K562 (cell line): ENCODE measurements around the gene CRHR2. TPM values are rescaled to one million over a fixed set of nuclear protein-coding genes. Genes with fewer than 3 reads are reported as not detected.
A peak's percentile ranks its signal among the peaks of the same experiment; 100 is the strongest.

ENCODE experiments used
- ATAC-seq: fragments of 200-7000 bp; cut with Tn5 transposase; 3 replicates; pipeline ENCODE4 v1.9.1; 2020; ENCODE audit warnings: moderate library complexity
- BruUV-seq: library from RNA; stranded (reverse); fragments of 400-500 nt; replicated peaks from 2 replicates; lab custom pipeline; 2021; lab: Mats Ljungman, UMichigan
- CTCF ChIA-PET: fragments of 300-600 bp; formaldehyde crosslinking; extraction: SDS; loops from one replicate; lab custom pipeline; 2021; ENCODE audit warnings: low intra/inter-chr PET ratio; lab: Yijun Ruan, JAX
- POLR2A ChIA-PET: fragments of 300-600, 350-650 bp; sonication (Branson Sonifier 250); formaldehyde crosslinking; extraction: SDS; loops from one replicate; lab custom pipeline; 2021; ENCODE audit warnings: antibody characterized with exemption, inconsistent platforms; lab: Yijun Ruan, JAX
- DNase-seq, 4 experiments: peaks; one replicate each; pipeline versions ENCODE4 v3.0.0 to v3.0.0-alpha.2; 2011 to 2018; ENCODE audit warnings: low spot score in 3 of 4, mixed read lengths in 3 of 4; ENCODE audit errors: extremely low read depth in 1 of 4
- FAIRE-seq: peaks from 2 replicates; lab custom pipeline; 2011; peaks lifted over from hg19 to GRCh38; lab: Jason Lieb, UNC
- H2AFZ ChIP-seq: 2 replicates; pipeline ENCODE4 v1.6.0; 2011; ENCODE audit warnings: low read depth, low read length, control low read depth, inconsistent platforms
- H3K27ac ChIP-seq: fragments of 200-600 bp; 3 replicates; pipeline ENCODE4 v1.8.0; 2011; ENCODE audit warnings: low read depth, mild to moderate bottlenecking, control low read depth, inconsistent platforms, low read length, moderate library complexity, mixed read lengths; ENCODE audit errors: extremely low read depth
- H3K27me3 ChIP-seq, 2 experiments: fragments of 300-600 bp in 1 of 2; 2 replicates in 1 of 2; 3 replicates in 1 of 2; pipeline versions ENCODE4 v1.6.0 to v1.8.0; 2011; ENCODE audit warnings: inconsistent platforms in 2 of 2, low read length in 2 of 2, mild to moderate bottlenecking in 1 of 2, mixed read lengths in 1 of 2, moderate library complexity in 1 of 2; ENCODE audit not compliant: control insufficient read depth in 2 of 2, insufficient read depth in 2 of 2
- H3K36me3 ChIP-seq: fragments of 300-600 bp; 3 replicates; pipeline ENCODE4 v1.8.0; 2011; ENCODE audit warnings: mild to moderate bottlenecking, low read length, inconsistent platforms; ENCODE audit not compliant: control insufficient read depth, insufficient read depth
- H3K4me1 ChIP-seq, 2 experiments: fragments of 200-600 bp in 1 of 2; replicated peaks in 1 of 2; 2 replicates in 1 of 2; 3 replicates in 1 of 2; pipeline versions ENCODE4 v1.5.1 to v1.8.0; 2011; ENCODE audit warnings: inconsistent platforms in 2 of 2, low read length in 2 of 2, mild to moderate bottlenecking in 1 of 2, mixed read lengths in 1 of 2, moderate library complexity in 1 of 2; ENCODE audit not compliant: control insufficient read depth in 2 of 2, insufficient read depth in 2 of 2
- H3K4me2 ChIP-seq: 2 replicates; pipeline ENCODE4 v1.6.1; 2011; ENCODE audit warnings: low read length, control low read depth, inconsistent platforms, mixed read lengths; ENCODE audit not compliant: insufficient read depth
- H3K4me3 ChIP-seq: fragments of 200-600 bp; sonication (generic), shearing (Covaris generic); 2 replicates; pipeline ENCODE4 v1.5.1; 2016; ENCODE audit warnings: control low read depth, inconsistent platforms
- H3K79me2 ChIP-seq: fragments of 200-600 bp; 3 replicates; pipeline ENCODE4 v1.8.0; 2011; ENCODE audit warnings: low read length, inconsistent platforms; ENCODE audit not compliant: control insufficient read depth, insufficient read depth
- H3K9ac ChIP-seq, 2 experiments: 2 replicates each; pipeline versions ENCODE4 v1.6.0 to v1.6.1; 2011; ENCODE audit warnings: low read depth in 2 of 2, low read length in 2 of 2, control low read depth in 1 of 2, inconsistent platforms in 1 of 2, mild to moderate bottlenecking in 1 of 2, mixed read lengths in 1 of 2; ENCODE audit not compliant: insufficient read depth in 1 of 2
- H3K9me1 ChIP-seq: one replicate; pipeline ENCODE4 v1.6.0; 2011; ENCODE audit warnings: inconsistent platforms, mild to moderate bottlenecking, low read length, moderate library complexity; ENCODE audit not compliant: control insufficient read depth, insufficient read depth
- H3K9me3 ChIP-seq: replicated peaks from 2 replicates; pipeline ENCODE4 v1.5.1; 2011; ENCODE audit warnings: low read depth, low read length, inconsistent platforms; ENCODE audit not compliant: control insufficient read depth, insufficient read depth
- H4K20me1 ChIP-seq: replicated peaks from 2 replicates; pipeline ENCODE4 v1.6.1; 2011; ENCODE audit warnings: low read length, inconsistent platforms, mixed read lengths; ENCODE audit not compliant: control insufficient read depth, insufficient read depth
- AFF1 ChIP-seq, 2 experiments: fragments of 450-650 bp; IDR thresholded peaks; 2 replicates each; pipeline ENCODE4 v1.6.1; 2018; ENCODE audit warnings: mild to moderate bottlenecking in 2 of 2, low read depth in 1 of 2; ENCODE audit not compliant: partially characterized antibody in 2 of 2
- CEBPG ChIP-seq, 3 experiments: fragments of 200-800 bp in 1 of 3; sonication (Bioruptor generic) in 1 of 3; sonication (generic) in 1 of 3; formaldehyde crosslinking in 1 of 3; IDR thresholded peaks in 2 of 3; conservative IDR thresholded peaks in 1 of 3; 2 replicates each; pipeline versions ENCODE4 v1.6.1 to v1.8.0; 2016 to 2022; ENCODE audit warnings: missing compliant biosample characterization in 2 of 3, missing genetic modification characterization in 2 of 3, mild to moderate bottlenecking in 1 of 3, missing genetic modification reagents in 1 of 3
- KDM1A ChIP-seq, 2 experiments: fragments of 450-650 bp; IDR thresholded peaks; 2 replicates each; pipeline ENCODE4 v1.6.1; 2016; ENCODE audit warnings: mild to moderate bottlenecking in 2 of 2
- RAD51 ChIP-seq: fragments of 450-650 bp; IDR thresholded peaks from 2 replicates; pipeline ENCODE4 v1.7.1; 2016; ENCODE audit warnings: low read depth, mild to moderate bottlenecking, borderline replicate concordance
- SPI1 ChIP-seq: IDR thresholded peaks from 2 replicates; pipeline ENCODE4 v1.6.1; 2011; ENCODE audit warnings: low read depth, low read length, control low read depth, borderline replicate concordance
- SRSF9 ChIP-seq: fragments of 200-400 bp; formaldehyde crosslinking; IDR thresholded peaks from 2 replicates; pipeline ENCODE4 v1.6.1; 2017; ENCODE audit warnings: low read depth, low read length, borderline replicate concordance
- TEAD4 ChIP-seq, 2 experiments: sonication (generic) in 1 of 2; formaldehyde crosslinking in 1 of 2; IDR thresholded peaks; 2 replicates each; pipeline versions ENCODE4 v1.6.1 to v1.8.0; 2012 to 2022; ENCODE audit warnings: borderline replicate concordance in 1 of 2, inconsistent platforms in 1 of 2, low read length in 1 of 2, mild to moderate bottlenecking in 1 of 2, missing genetic modification reagents in 1 of 2
- USF2 ChIP-seq: sonication (generic); formaldehyde crosslinking; IDR thresholded peaks from 2 replicates; pipeline ENCODE4 v1.5.0; 2020; ENCODE audit warnings: missing genetic modification reagents
- VEZF1 ChIP-seq: fragments of 200-800 bp; sonication (Bioruptor generic); IDR thresholded peaks from 2 replicates; pipeline ENCODE4 v1.6.1; 2017; ENCODE audit warnings: missing genetic modification characterization, missing compliant biosample characterization
- ZNF121 ChIP-seq: sonication (generic); formaldehyde crosslinking; conservative IDR thresholded peaks from 2 replicates; pipeline ENCODE4 v1.8.0; 2022; ENCODE audit warnings: missing genetic modification reagents
- WGBS: fragments of 100-300 bp; shearing (Covaris generic); methylation state at CpG from one replicate; pipeline ENCODE4 v1.1.6; 2016; ENCODE audit warnings: low coverage, mixed read lengths; ENCODE audit not compliant: insufficient coverage; ENCODE audit errors: missing lambda C conversion rate; 5-methylcytosine and 5-hydroxymethylcytosine counted together
- in situ Hi-C: fragments of 300-500 bp; cut with MboI; formaldehyde crosslinking; loops from 4 replicates; pipeline ENCODE4 v1.15.0; 2018; ENCODE audit warnings: inconsistent platforms, mixed read lengths
- intact Hi-C: fragments of 100-400 bp; cut with micrococcal nuclease; formaldehyde crosslinking; loops from 2 replicates; pipeline ENCODE4 v1.14.2; 2022
- polyA plus RNA-seq, 8 experiments: library from polyadenylated mRNA; depleted of rRNA in 4 of 8; stranded (reverse) in 5 of 8; unstranded in 3 of 8; fragments of >200 nt; fragmentation: Nextera tagmentation in 2 of 8; fragmentation: Illumina TruSeq in 1 of 8; extraction: Ambion mirVana in 2 of 8; extraction: Trizol in 1 of 8; gene quantifications; 2 replicates each; pipeline versions ENCODE4 v1.2.1 to v1.2.3, GENCODE V29; 2011 to 2014; ENCODE audit warnings: inconsistent platforms in 1 of 8, missing spikeins in 1 of 8
- total RNA-seq, 7 experiments: library from RNA; depleted of rRNA in 6 of 7; stranded (reverse); fragments of >200 nt in 6 of 7; fragmentation: Illumina TruSeq in 2 of 7; extraction: Trizol in 2 of 7; gene quantifications; 2 replicates each; pipeline versions ENCODE4 v1.2.1 to v1.2.3, GENCODE V29; 2011 to 2021; ENCODE audit warnings: low replicate concordance in 1 of 7

CRHR2 gene
- total and polyA plus RNA-seq, 9 of the 15 experiments (the other 6 are each of a cell fraction or from before 2014, with no cell fraction given), result not detected

GRCh38 chr7:30728591-30729100 is 46.4 kb upstream of the CRHR2 start (continued):
- TF ChIP-seq RAD51 (0 out of 2 replicates have a peak, but pooled peaks have one; percentile 25), USF2 (CRISPR knock-in tag) (peak; percentile 65)

GRCh38 chr7:30727061-30727945 is 45.0 kb upstream of the CRHR2 start:
- peak; percentile 42 for FAIRE-seq
- CTCF ChIA-PET, result no interaction called here
- H3K27me3 ChIP-seq, result peaks cover 39 to 67% of the 10 kb centered on the region in 2 experiments
- no peaks in the 10 kb centered on the region for H3K36me3 ChIP-seq
- intact Hi-C loops (no loop called here), in situ Hi-C loops (no loop called here)
- H3K9me1 ChIP-seq, result no peaks in the 10 kb centered on the region
- H3K79me2 ChIP-seq, result no peaks in the 10 kb centered on the region
- no peak overlapping the region for H3K4me3 ChIP-seq
- no peak overlapping the region; a peak in 1 of 4 replicates for H3K9ac ChIP-seq
- H3K4me1 ChIP-seq, result peaks cover 0 to 5% of the 10 kb centered on the region in 2 experiments; a peak in 2 of 5 replicates
- POLR2A ChIA-PET, result interaction anchor here (0.7 kb wide), 2 partner anchors 11 to 205 kb away, joined by 3 read pairs; no protein-coding TSS in a partner anchor
- H4K20me1 ChIP-seq, result no peaks in the 10 kb centered on the region
- no peak for DNase-seq
- H2AFZ ChIP-seq, result no peak overlapping the region
- ATAC-seq, result peak; percentile 57
- 19% methylated on average over 8 of the region's 8 CpGs for WGBS
- no TSS peak for BruUV-seq
- H3K27ac ChIP-seq, result no peak overlapping the region
- peak overlapping the region; percentile 3; the same call in 1 of the 2 replicates for H3K4me2 ChIP-seq
- H3K9me3 ChIP-seq, result no peaks in the 10 kb centered on the region
- TF ChIP-seq TEAD4 (IDR thresholded peaks at IDR 0.05; ENCODE audit: low read length) (peak; percentile 51; the same call in 1 of the 2 replicates), TEAD4 (CRISPR knock-in tag; IDR thresholded peaks at IDR 0.05; ENCODE audit: borderline replicate concordance) (no peak), VEZF1 (CRISPR knock-in tag) (peak; percentile 29; the same call in 1 of the 2 replicates), ZNF121 (CRISPR knock-in tag) (no peak), KDM1A (IDR thresholded peaks at IDR 0.05) (no peak), AFF1 (IDR thresholded peaks at IDR 0.05; ENCODE audit: low read depth in 1 of 2, partially characterized antibody in 2 of 2) (peak in 1 of 2 experiments; percentile 88), SPI1 (peak; percentile 35; the same call in 1 of the 2 replicates), CEBPG (CRISPR knock-in tag; IDR thresholded peaks at IDR 0.05) (no peak), CEBPG (tag; conservative IDR thresholded peaks at IDR 0.05 in 1 of 2, IDR thresholded peaks at IDR 0.05 in 1 of 2) (0 out of 4 replicates have a peak, but pooled peaks of 1 of the 2 experiments have one; percentile 2), SRSF9 (no peak)
